ENCODE data around the gene MALT1. TPM values are rescaled to one million over a fixed set of nuclear protein-coding genes. Genes with fewer than 3 reads are reported as not detected.

MALT1 gene
- total and polyA plus RNA-seq, 2 donors from 2014 or later: 10.4 to 39.4 TPM

DNA sequence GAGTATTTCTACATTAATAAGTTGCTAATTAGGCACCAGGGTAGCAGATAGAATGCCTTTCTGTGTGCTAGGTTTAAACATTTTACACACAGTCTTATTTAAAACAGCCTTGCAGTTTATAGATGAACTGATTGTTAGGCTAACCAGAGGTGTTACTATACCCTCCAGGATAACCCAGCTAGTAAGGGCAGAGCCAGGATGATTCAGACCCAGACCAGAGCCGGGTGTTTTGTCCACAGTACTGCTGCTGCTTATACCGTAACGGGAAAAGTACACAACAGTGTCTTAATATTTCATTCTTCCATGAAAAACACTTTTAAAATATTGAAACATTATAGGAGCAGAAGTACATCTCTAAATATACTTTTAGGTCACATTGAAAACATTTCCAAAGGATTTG, 82.7 kb downstream of the MALT1 start:
- FAIRE-seq (no peak), DNase-seq (no peak)
- Histone ChIP-seq H3K4me3 (ENCODE audit: low read length in 3 of 3) (no peak overlapping the region), H3K27ac (ENCODE audit: low read depth in 2 of 2, low read length in 2 of 2) (no peak overlapping the region), H3K4me1 (ENCODE audit: control insufficient read depth in 2 of 3, insufficient read depth in 2 of 3, low read depth in 1 of 3, low read length in 3 of 3) (no peaks in the 10 kb centered on the region), H3K36me3 (ENCODE audit: control insufficient read depth in 2 of 3, insufficient read depth in 3 of 3, low read length in 3 of 3) (peaks cover 2 to 9% (median 7%) of the 10 kb centered on the region in 3 donors), H3K9me3 (ENCODE audit: control insufficient read depth in 2 of 3, insufficient read depth in 1 of 3, low read length in 3 of 3) (peaks cover 0 to 4% (median 0%) of the 10 kb centered on the region in 3 donors), H3K9ac (ENCODE audit: low read length in 3 of 3) (no peak overlapping the region), H3K27me3 (ENCODE audit: control insufficient read depth, insufficient read depth, low read length) (no peaks in the 10 kb centered on the region)
- intact Hi-C loops (cut with DNase I): no loop called here
- TF ChIP-seq, protein P1, sequence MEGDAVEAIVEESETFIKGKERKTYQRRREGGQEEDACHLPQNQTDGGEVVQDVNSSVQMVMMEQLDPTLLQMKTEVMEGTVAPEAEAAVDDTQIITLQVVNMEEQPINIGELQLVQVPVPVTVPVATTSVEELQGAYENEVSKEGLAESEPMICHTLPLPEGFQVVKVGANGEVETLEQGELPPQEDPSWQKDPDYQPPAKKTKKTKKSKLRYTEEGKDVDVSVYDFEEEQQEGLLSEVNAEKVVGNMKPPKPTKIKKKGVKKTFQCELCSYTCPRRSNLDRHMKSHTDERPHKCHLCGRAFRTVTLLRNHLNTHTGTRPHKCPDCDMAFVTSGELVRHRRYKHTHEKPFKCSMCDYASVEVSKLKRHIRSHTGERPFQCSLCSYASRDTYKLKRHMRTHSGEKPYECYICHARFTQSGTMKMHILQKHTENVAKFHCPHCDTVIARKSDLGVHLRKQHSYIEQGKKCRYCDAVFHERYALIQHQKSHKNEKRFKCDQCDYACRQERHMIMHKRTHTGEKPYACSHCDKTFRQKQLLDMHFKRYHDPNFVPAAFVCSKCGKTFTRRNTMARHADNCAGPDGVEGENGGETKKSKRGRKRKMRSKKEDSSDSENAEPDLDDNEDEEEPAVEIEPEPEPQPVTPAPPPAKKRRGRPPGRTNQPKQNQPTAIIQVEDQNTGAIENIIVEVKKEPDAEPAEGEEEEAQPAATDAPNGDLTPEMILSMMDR (IDR thresholded peaks at IDR 0.05; ENCODE audit: borderline replicate concordance, extremely low read depth, insufficient read depth): no peak

DNA sequence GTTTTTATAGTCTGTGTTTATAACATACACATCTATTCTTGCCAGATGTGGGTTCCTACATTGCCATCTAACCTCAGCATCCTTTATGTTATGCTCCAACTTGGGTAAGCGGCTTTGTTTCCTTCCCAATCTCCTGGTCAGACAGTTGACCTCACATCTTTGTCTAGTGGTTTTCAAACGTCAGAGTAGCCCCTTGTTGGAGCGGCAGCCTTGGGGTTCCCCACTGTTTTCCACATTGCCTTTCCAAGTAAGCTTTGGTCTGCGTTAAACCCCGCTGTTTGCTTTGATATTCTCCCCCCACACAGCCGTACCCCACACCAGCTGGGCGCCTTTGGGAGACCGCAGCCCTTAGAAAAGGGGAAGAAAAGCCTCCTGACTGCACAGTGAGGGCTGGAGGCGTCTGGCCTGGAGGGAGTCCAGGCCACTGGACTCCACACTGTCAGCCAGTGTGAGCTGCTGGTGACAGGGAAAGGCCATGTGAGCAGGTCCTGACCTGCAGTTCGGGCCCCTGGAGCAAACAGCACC, 83.3 kb downstream of the MALT1 start:
- Histone ChIP-seq H3K27ac (ENCODE audit: low read depth in 2 of 2, low read length in 2 of 2) (no peak overlapping the region), H3K4me3 (ENCODE audit: low read length in 3 of 3) (no peak overlapping the region), H3K36me3 (ENCODE audit: control insufficient read depth in 2 of 3, insufficient read depth in 3 of 3, low read length in 3 of 3) (peaks cover 0 to 4% (median 2%) of the 10 kb centered on the region in 3 donors), H3K27me3 (ENCODE audit: control insufficient read depth, insufficient read depth, low read length) (no peaks in the 10 kb centered on the region), H3K4me1 (ENCODE audit: control insufficient read depth in 2 of 3, insufficient read depth in 2 of 3, low read depth in 1 of 3, low read length in 3 of 3) (no peaks in the 10 kb centered on the region), H3K9ac (ENCODE audit: low read length in 3 of 3) (no peak overlapping the region), H3K9me3 (ENCODE audit: control insufficient read depth in 2 of 3, insufficient read depth in 1 of 3, low read length in 3 of 3) (no peaks in the 10 kb centered on the region)
- intact Hi-C loops (cut with DNase I): no loop called here
- FAIRE-seq (no peak), DNase-seq (no peak)
- TF ChIP-seq, protein P1 (IDR thresholded peaks at IDR 0.05; ENCODE audit: borderline replicate concordance, extremely low read depth, insufficient read depth): no peak

DNA sequence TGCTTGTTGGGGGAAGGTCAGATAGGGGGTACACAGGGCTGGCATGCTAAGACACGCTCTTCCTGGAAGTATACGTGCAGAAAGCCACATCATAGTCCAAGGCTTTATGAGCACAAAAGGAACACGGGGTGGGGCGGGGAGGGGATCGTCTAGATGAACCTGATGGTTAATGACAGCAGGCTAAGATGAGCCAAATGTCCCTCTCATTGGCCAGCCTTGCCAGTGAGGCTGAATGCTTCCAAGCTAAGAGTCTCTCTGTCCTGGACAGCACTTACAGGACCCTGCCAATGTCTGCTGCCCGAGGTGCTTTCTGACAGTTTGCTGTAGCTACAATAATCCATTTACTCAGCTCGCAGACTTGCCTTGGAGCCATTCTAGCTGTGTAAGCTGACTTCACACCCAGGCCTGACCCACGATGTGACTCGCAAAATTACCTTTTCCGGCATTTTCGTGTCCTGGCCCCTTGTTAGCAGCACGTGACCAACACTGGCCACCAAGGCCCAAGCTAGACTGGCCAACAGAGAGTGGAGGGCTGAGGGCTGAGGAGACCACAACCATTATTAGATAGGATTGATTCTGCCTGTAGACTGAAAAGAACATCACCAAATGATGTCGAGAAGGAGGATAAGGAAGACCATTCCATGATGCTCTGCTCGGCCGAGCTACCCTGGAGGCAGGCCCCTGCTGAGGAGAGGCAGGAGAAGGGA, 84.2 kb downstream of the MALT1 start:
- no peaks in the 10 kb centered on the region for H3K27me3 ChIP-seq (ENCODE audit: control insufficient read depth, insufficient read depth, low read length)
- H3K4me3 ChIP-seq (ENCODE audit: low read length in 3 of 3): no peak overlapping the region
- no peaks in the 10 kb centered on the region for H3K4me1 ChIP-seq (ENCODE audit: control insufficient read depth in 2 of 3, insufficient read depth in 2 of 3, low read depth in 1 of 3, low read length in 3 of 3)
- intact Hi-C loops (cut with DNase I): no loop called here
- DNase-seq (no peak), FAIRE-seq (no peak)
- no peaks in the 10 kb centered on the region for H3K9me3 ChIP-seq (ENCODE audit: control insufficient read depth in 2 of 3, insufficient read depth in 1 of 3, low read length in 3 of 3)
- no peaks in the 10 kb centered on the region for H3K36me3 ChIP-seq (ENCODE audit: control insufficient read depth in 2 of 3, insufficient read depth in 3 of 3, low read length in 3 of 3)
- H3K9ac ChIP-seq (ENCODE audit: low read length in 3 of 3): no peak overlapping the region
- no peak overlapping the region for H3K27ac ChIP-seq (ENCODE audit: low read depth in 2 of 2, low read length in 2 of 2)
- TF ChIP-seq, protein P1 (IDR thresholded peaks at IDR 0.05; ENCODE audit: borderline replicate concordance, extremely low read depth, insufficient read depth): no peak
